ENCODE measurements around the gene TRIM6.

DNA sequence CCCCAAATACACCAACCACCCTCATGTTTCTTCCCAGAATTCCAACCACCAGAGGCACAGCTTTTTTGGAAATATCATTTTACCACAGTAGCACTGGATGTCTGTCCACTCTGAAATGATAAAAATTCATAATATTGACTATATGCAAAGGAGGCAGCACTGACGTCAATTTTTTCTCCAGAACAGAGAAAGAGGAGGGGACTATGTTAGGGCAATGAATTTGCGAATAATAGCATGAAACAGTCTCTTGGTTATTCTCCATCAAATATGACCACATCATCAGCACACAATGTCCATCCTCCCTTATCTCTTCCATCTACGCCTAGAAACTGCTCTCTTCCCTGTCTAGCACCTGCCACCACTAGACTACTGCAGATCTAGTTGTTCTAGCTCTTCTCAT is 49.7 kb downstream of the TRIM6 start:
- TF ChIP-seq, protein P1, sequence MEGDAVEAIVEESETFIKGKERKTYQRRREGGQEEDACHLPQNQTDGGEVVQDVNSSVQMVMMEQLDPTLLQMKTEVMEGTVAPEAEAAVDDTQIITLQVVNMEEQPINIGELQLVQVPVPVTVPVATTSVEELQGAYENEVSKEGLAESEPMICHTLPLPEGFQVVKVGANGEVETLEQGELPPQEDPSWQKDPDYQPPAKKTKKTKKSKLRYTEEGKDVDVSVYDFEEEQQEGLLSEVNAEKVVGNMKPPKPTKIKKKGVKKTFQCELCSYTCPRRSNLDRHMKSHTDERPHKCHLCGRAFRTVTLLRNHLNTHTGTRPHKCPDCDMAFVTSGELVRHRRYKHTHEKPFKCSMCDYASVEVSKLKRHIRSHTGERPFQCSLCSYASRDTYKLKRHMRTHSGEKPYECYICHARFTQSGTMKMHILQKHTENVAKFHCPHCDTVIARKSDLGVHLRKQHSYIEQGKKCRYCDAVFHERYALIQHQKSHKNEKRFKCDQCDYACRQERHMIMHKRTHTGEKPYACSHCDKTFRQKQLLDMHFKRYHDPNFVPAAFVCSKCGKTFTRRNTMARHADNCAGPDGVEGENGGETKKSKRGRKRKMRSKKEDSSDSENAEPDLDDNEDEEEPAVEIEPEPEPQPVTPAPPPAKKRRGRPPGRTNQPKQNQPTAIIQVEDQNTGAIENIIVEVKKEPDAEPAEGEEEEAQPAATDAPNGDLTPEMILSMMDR (IDR thresholded peaks at IDR 0.05 in 8 of 11, conservative IDR thresholded peaks at IDR 0.05 in 3 of 11), result no peak
- no peak for TF ChIP-seq POLR2A (IDR thresholded peaks at IDR 0.05)
- no peak for TF ChIP-seq POLR2AphosphoS5 (IDR thresholded peaks at IDR 0.05)
